Ovary (tissue), 3 donors: ENCODE data around the gene SPAG7.

Experiments used
- CTCF ChIP-seq, 3 donors: fragments of 450-650 bp in 2 of 3; fragments of 200-600 bp in 1 of 3; IDR thresholded peaks; one replicate each; pipeline versions ENCODE4 v1.5.1 to v1.8.0; 2016 to 2022; ENCODE audit warnings: antibody characterized with exemption in 3 of 3, mild to moderate bottlenecking in 1 of 3
- POLR2A ChIP-seq: fragments of 450-650 bp; IDR thresholded peaks from one replicate; pipeline ENCODE4 v1.6.1; 2017; ENCODE audit warnings: antibody characterized with exemption, mild to moderate bottlenecking, moderate library complexity
- donor health status: DM: no; HTN: no; CAD: no.

DNA sequence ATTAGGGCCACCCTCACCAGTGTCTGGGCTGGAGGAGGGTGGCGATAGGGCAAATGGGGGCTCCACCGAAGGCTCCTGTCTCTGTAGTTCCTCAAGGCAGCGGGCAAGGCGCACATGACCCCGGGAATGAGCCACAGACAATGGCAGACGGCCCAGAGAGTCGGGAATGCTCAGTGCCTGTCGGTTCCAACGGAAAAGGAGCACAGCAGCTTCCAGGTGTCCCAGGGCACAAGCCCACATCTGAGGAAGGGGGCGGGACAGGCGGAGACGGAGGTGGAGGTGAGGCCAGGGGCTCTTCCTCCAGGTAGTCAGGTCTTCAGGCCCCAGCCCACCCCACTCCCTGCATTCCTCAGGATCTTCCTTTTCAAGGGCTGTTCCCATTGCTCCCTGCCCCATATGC, 5.1 kb upstream of the SPAG7 start:
- TF ChIP-seq CTCF (IDR thresholded peaks at IDR 0.05) (no peak), POLR2A (no peak)
